SK-N-SH (cell line): ENCODE measurements around the gene TUSC7. TPM values are rescaled to one million over a fixed set of nuclear protein-coding genes. Genes with fewer than 3 reads are reported as not detected.

ENCODE experiments used
- CTCF ChIA-PET: fragments of 300-600, 350-600 bp; formaldehyde crosslinking; extraction: SDS; loops from one replicate; lab custom pipeline; 2021; lab: Yijun Ruan, JAX
- POLR2A ChIA-PET: fragments of 350-600 bp; sonication (Branson Sonifier 250); formaldehyde crosslinking; extraction: SDS; loops from one replicate; lab custom pipeline; 2020; ENCODE audit warnings: antibody characterized with exemption, inconsistent platforms; lab: Yijun Ruan, JAX
- DNase-seq: peaks from one replicate; pipeline ENCODE4 v3.0.0; 2012
- H2AFZ ChIP-seq: fragments of 200-600 bp; sonication (generic); 2 replicates; pipeline ENCODE4 v1.8.1; 2016; ENCODE audit warnings: antibody characterized with exemption, mild to moderate bottlenecking, low read depth
- H3F3A ChIP-seq: fragments of 200-600 bp; sonication (generic); replicated peaks from 2 replicates; pipeline ENCODE3; 2016; ENCODE audit warnings: antibody characterized with exemption, mild to moderate bottlenecking; ENCODE audit not compliant: insufficient read depth
- H3K27ac ChIP-seq, 2 experiments: fragments of 200-500 bp in 1 of 2; fragments of 200-600 bp in 1 of 2; sonication (Bioruptor generic) in 1 of 2; sonication (generic), shearing (Covaris generic) in 1 of 2; 2 replicates each; pipeline versions ENCODE4 v1.5.1 to v1.6.1; 2014 to 2016; ENCODE audit warnings: low read depth in 2 of 2, inconsistent platforms in 1 of 2, low read length in 1 of 2, mild to moderate bottlenecking in 1 of 2, mixed read lengths in 1 of 2
- H3K27me3 ChIP-seq: fragments of 200-600 bp; sonication (generic), shearing (Covaris generic); 2 replicates; pipeline ENCODE4 v1.6.1; 2016; ENCODE audit warnings: mixed run types; ENCODE audit not compliant: insufficient read depth
- H3K36me3 ChIP-seq, 2 experiments: fragments of 200-500 bp in 1 of 2; fragments of 200-600 bp in 1 of 2; sonication (Bioruptor generic) in 1 of 2; sonication (generic) in 1 of 2; replicated peaks in 1 of 2; 2 replicates each; pipeline versions ENCODE3 to v1.5.1; 2014 to 2016; ENCODE audit warnings: low read length in 1 of 2, mild to moderate bottlenecking in 1 of 2; ENCODE audit not compliant: insufficient read depth in 2 of 2, control insufficient read depth in 1 of 2
- H3K4me1 ChIP-seq, 2 experiments: fragments of 200-500 bp in 1 of 2; fragments of 200-600 bp in 1 of 2; sonication (Bioruptor generic) in 1 of 2; sonication (generic), shearing (Covaris generic) in 1 of 2; 2 replicates each; pipeline versions ENCODE4 v1.5.1 to v1.6.1; 2014 to 2016; ENCODE audit warnings: low read depth in 1 of 2, low read length in 1 of 2, mixed run types in 1 of 2; ENCODE audit not compliant: insufficient read depth in 2 of 2, control insufficient read depth in 1 of 2
- H3K4me2 ChIP-seq: fragments of 200-600 bp; sonication (generic), shearing (Covaris generic); 2 replicates; pipeline ENCODE4 v1.6.1; 2017; ENCODE audit warnings: mixed run types
- H3K4me3 ChIP-seq, 2 experiments: fragments of 200-500 bp in 1 of 2; fragments of 200-600 bp in 1 of 2; sonication (Bioruptor generic) in 1 of 2; sonication (generic), shearing (Covaris generic) in 1 of 2; 2 replicates each; pipeline versions ENCODE4 v1.5.1 to v1.8.1; 2014 to 2016; ENCODE audit warnings: low read depth in 2 of 2, inconsistent platforms in 1 of 2, low read length in 1 of 2, mild to moderate bottlenecking in 1 of 2, mixed read lengths in 1 of 2, moderate library complexity in 1 of 2
- H3K79me2 ChIP-seq: fragments of 200-600 bp; sonication (generic); 2 replicates; pipeline ENCODE4 v1.8.1; 2017; ENCODE audit warnings: mild to moderate bottlenecking; ENCODE audit not compliant: insufficient read depth
- H3K9ac ChIP-seq: fragments of 200-600 bp; sonication (generic); 2 replicates; pipeline ENCODE4 v1.6.1; 2017; ENCODE audit warnings: mixed run types
- H3K9me2 ChIP-seq: fragments of 200-600 bp; sonication (generic); 2 replicates; pipeline ENCODE4 v1.6.1; 2017; ENCODE audit warnings: mixed run types
- H3K9me3 ChIP-seq: fragments of 200-600 bp; sonication (generic); 2 replicates; pipeline ENCODE4 v1.6.1; 2017; ENCODE audit warnings: mixed run types, mild to moderate bottlenecking, moderate library complexity
- H4K20me1 ChIP-seq: fragments of 200-600 bp; sonication (generic); 2 replicates; pipeline ENCODE4 v1.6.1; 2017; ENCODE audit warnings: mild to moderate bottlenecking, mixed run types; ENCODE audit not compliant: insufficient read depth
- CHD2 ChIP-seq: fragments of 150-350 bp; IDR thresholded peaks from 2 replicates; pipeline ENCODE4 v1.6.1; 2018; ENCODE audit warnings: low read length; ENCODE audit not compliant: partially characterized antibody
- ELF1 ChIP-seq: IDR thresholded peaks from 2 replicates; pipeline ENCODE4 v1.4.0; 2012
- EP300 ChIP-seq, 2 experiments: IDR thresholded peaks; 2 replicates each; pipeline versions ENCODE4 v1.4.0 to v1.6.1; 2012; ENCODE audit warnings: borderline replicate concordance in 1 of 2, low read depth in 1 of 2, low read length in 1 of 2
- EZH2phosphoT487 ChIP-seq: fragments of 200-600 bp; sonication (generic); IDR thresholded peaks from 2 replicates; pipeline ENCODE4 v1.6.1; 2017; ENCODE audit warnings: low read depth, mixed run types, mild to moderate bottlenecking, antibody characterized with exemption, moderate library complexity, borderline replicate concordance
- FOSL2 ChIP-seq: IDR thresholded peaks from 2 replicates; pipeline ENCODE4 v1.4.0; 2012; ENCODE audit warnings: low read depth, mild to moderate bottlenecking, moderate library complexity, borderline replicate concordance
- FOXJ3 ChIP-seq: sonication (generic); formaldehyde crosslinking; IDR thresholded peaks from 2 replicates; pipeline ENCODE4 v1.5.1; 2020; ENCODE audit warnings: mild to moderate bottlenecking, missing genetic modification reagents
- FOXM1 ChIP-seq: IDR thresholded peaks from 2 replicates; pipeline ENCODE4 v1.4.0; 2012; ENCODE audit warnings: low read depth, mild to moderate bottlenecking
- MAX ChIP-seq: IDR thresholded peaks from 2 replicates; pipeline ENCODE4 v1.4.0; 2012; ENCODE audit warnings: low read depth
- MXI1 ChIP-seq: IDR thresholded peaks from 2 replicates; pipeline ENCODE4 v1.6.1; 2012; ENCODE audit warnings: mild to moderate bottlenecking, low read depth, low read length, improper control_type of control experiment
- NFIC ChIP-seq: IDR thresholded peaks from 2 replicates; pipeline ENCODE4 v1.4.0; 2012; ENCODE audit warnings: borderline replicate concordance
- NRF1 ChIP-seq: IDR thresholded peaks from 2 replicates; pipeline ENCODE4 v1.6.1; 2012; ENCODE audit warnings: low read depth, mild to moderate bottlenecking, low read length
- POLR2AphosphoS5 ChIP-seq: IDR thresholded peaks from 2 replicates; pipeline ENCODE4 v1.6.1; 2012; ENCODE audit warnings: low read depth, low read length
- RAD21 ChIP-seq: IDR thresholded peaks from 2 replicates; pipeline ENCODE4 v1.6.1; 2012; ENCODE audit warnings: mild to moderate bottlenecking, low read length
- RFX5 ChIP-seq: IDR thresholded peaks from 2 replicates; pipeline ENCODE4 v1.6.1; 2012; ENCODE audit warnings: mild to moderate bottlenecking, improper control_type of control experiment, low read length
- RXRA ChIP-seq: IDR thresholded peaks from 2 replicates; pipeline ENCODE4 v1.4.0; 2012; ENCODE audit warnings: low read depth, mild to moderate bottlenecking, borderline replicate concordance
- TAF1 ChIP-seq: IDR thresholded peaks from 2 replicates; pipeline ENCODE4 v1.6.1; 2012; ENCODE audit warnings: low read depth, mild to moderate bottlenecking, low read length, moderate library complexity, borderline replicate concordance
- TCF12 ChIP-seq: IDR thresholded peaks from 2 replicates; pipeline ENCODE4 v1.4.0; 2012
- polyA plus RNA-seq, 3 experiments: library from polyadenylated mRNA; depleted of rRNA; stranded (reverse); fragments of >200 nt; gene quantifications; 2 replicates each; pipeline ENCODE4 v1.2.3, GENCODE V29; 2012
- TF ChIP-seq, protein P1 (sequence below): fragments of 150-350 bp; IDR thresholded peaks from 2 replicates; pipeline ENCODE4 v1.6.1; 2016; ENCODE audit warnings: mild to moderate bottlenecking, low read depth, low read length
- TF ChIP-seq, protein P2 (sequence below): fragments of 200-600 bp; sonication (generic); IDR thresholded peaks from 2 replicates; pipeline ENCODE4 v1.6.1; 2017; ENCODE audit warnings: antibody characterized with exemption, mild to moderate bottlenecking, moderate library complexity

The TUSC7 gene
- polyA plus RNA-seq, 1 of the 3 experiments (the other 2 are of a cell fraction), result not detected

DNA sequence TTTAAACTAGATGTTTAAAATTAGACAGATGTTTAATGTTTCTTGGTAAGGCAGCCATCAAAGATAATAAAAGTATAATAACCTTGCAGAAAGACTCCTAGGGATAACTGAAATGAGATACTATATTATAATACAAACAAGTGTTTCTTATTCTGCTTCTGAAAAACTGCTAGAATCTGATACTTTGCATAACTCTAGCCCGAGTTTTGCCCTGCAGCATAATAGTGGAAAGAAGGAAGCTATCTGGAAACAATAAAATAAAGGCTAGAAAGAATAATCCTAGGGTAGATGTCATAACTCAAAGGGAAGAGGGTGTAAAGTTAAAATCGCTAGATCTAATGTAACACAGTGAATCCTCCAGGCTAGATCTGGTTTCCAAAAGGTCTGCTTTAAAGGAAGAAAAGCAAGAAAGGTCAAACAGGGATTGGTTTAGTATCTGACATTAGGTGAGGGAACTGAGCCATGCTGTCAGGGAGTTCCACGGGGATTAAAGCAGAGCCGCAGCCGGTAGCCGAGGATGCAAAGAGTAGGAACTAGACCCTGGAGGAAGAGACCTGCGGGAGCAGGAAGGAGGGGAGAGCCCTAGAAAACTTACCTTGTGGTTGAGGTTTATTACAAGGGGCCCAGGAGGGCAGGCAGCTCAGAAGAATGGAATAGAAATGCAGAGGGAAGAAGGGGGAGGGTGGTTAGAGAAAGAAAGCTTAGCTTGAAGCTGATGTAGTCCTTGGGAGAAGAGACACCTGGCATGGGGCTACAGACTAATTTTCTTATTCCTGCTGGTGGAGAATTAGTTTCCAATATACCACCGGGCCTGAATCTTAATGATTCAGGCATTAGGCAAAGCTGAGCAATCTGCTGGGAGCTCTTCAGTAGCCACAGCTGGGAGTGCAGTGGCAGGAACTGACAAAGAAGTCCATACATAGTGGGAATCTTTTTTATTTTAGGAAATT, 46.1 kb upstream of the TUSC7 start (continued):
- no peak for TF ChIP-seq ELF1
- no peak for TF ChIP-seq TCF12

DNA sequence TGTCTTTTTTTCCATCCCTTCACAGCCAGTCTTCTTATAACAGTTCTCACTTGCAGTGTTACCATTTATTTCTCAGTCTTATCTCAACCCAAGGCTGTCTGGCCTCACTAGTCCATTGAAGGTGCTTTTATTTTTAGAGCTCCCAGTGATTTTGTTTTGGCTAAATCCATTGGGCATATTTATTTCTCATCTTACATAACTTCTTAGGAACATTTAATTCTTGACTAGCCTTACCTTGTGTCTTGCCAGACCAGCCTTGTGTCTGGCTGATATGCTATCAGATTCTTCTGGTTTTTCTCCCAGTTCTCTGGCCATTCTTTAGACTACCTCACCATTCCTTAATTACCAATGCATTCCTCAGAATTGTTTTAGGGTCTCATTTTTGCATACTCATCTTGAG, 42.3 kb upstream of the TUSC7 start:
- TF ChIP-seq FOXM1 (no peak), MXI1 (no peak), NFIC (no peak), RFX5 (no peak), RXRA (no peak), RAD21 (no peak), EZH2phosphoT487 (no peak), EP300 (IDR thresholded peaks at IDR 0.05; ENCODE audit: borderline replicate concordance in 1 of 2, low read depth in 1 of 2, low read length in 1 of 2) (no peak), TCF12 (no peak), NRF1 (no peak), FOSL2 (no peak), FOXJ3 (CRISPR knock-in tag) (no peak), CHD2 (no peak), MAX (no peak), POLR2AphosphoS5 (no peak), TAF1 (no peak)
- TF ChIP-seq, protein P1, sequence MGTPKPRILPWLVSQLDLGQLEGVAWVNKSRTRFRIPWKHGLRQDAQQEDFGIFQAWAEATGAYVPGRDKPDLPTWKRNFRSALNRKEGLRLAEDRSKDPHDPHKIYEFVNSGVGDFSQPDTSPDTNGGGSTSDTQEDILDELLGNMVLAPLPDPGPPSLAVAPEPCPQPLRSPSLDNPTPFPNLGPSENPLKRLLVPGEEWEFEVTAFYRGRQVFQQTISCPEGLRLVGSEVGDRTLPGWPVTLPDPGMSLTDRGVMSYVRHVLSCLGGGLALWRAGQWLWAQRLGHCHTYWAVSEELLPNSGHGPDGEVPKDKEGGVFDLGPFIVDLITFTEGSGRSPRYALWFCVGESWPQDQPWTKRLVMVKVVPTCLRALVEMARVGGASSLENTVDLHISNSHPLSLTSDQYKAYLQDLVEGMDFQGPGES, result no peak
- TF ChIP-seq, protein P2, sequence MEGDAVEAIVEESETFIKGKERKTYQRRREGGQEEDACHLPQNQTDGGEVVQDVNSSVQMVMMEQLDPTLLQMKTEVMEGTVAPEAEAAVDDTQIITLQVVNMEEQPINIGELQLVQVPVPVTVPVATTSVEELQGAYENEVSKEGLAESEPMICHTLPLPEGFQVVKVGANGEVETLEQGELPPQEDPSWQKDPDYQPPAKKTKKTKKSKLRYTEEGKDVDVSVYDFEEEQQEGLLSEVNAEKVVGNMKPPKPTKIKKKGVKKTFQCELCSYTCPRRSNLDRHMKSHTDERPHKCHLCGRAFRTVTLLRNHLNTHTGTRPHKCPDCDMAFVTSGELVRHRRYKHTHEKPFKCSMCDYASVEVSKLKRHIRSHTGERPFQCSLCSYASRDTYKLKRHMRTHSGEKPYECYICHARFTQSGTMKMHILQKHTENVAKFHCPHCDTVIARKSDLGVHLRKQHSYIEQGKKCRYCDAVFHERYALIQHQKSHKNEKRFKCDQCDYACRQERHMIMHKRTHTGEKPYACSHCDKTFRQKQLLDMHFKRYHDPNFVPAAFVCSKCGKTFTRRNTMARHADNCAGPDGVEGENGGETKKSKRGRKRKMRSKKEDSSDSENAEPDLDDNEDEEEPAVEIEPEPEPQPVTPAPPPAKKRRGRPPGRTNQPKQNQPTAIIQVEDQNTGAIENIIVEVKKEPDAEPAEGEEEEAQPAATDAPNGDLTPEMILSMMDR, result no peak
- no peak for DNase-seq
- Histone ChIP-seq H3K27me3 (no peaks in the 10 kb centered on the region), H3K9me2 (no peaks in the 10 kb centered on the region), H3K4me1 (peaks cover 0 to 4% of the 10 kb centered on the region in 2 experiments; a peak in 1 of 4 replicates), H2AFZ (no peak overlapping the region), H3K9ac (no peak overlapping the region), H3K4me3 (no peak overlapping the region), H3K79me2 (no peaks in the 10 kb centered on the region), H3K4me2 (no peak overlapping the region), H3K9me3 (no peaks in the 10 kb centered on the region), H3F3A (no peaks in the 10 kb centered on the region), H3K36me3 (no peaks in the 10 kb centered on the region), H3K27ac (no peak overlapping the region), H4K20me1 (no peaks in the 10 kb centered on the region)
- ChIA-PET POLR2A (no interaction called here), CTCF (no interaction called here)
